SW480 (cell line): ENCODE results near the gene SLAIN1.
"Not testable (repeated sequence)": the region's sequence is repeated elsewhere in the genome, so short reads cannot be mapped to it uniquely, and the experiment has no call there.

Experiments used
- DNase-seq: peaks from one replicate; pipeline ENCODE4 v3.0.0-alpha.2; 2016; ENCODE audit warnings: low spot score

Gene SLAIN1

DNA sequence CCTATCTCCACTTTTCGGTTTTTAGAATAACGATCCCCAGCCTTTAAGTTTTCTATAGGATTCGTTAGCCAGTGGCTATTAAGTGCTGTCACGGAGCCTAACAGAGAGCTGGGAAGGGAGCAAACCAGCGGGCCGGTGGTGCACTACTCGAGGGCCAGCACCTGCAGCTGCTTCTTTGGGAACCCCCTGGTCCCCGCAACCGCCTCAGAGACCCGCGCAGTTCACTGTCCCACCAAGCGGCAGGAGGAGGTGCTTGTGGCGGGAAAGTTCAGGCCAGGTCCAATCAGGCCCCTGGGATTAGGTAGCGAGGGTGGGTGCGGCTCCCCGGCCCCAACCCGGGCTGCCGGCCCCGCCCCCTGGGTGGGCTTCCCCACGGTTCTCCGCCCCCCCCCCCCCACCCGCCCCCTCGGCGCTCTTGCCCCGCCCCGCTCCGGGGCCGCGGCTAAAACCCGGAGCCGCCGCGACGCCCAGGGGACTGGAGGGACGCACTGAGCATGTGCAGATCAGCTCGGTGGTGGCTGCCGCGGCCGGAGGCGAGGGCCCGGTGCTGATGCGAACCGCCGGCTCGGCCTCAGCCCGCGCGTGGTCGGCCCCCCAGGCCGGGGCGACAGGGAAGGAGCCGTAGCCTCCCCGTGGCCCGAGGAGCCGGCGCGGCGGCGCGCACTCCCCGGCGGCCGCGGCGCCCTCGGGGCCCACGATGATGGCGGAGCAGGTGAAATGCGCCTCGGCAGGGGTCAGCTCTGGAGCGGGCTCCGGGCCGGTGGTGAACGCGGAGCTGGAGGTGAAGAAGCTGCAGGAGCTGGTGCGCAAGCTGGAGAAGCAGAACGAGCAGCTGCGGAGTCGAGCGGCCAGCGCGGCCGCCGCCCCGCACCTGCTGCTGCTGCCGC, at the start of gene SLAIN1:
Gene SLAIN1 (plus strand): TSS at position 471 of the 887 bp plus-strand sequence. CDS start 227 bp downstream, at position 698.
- peak; percentile 69 for DNase-seq

DNA sequence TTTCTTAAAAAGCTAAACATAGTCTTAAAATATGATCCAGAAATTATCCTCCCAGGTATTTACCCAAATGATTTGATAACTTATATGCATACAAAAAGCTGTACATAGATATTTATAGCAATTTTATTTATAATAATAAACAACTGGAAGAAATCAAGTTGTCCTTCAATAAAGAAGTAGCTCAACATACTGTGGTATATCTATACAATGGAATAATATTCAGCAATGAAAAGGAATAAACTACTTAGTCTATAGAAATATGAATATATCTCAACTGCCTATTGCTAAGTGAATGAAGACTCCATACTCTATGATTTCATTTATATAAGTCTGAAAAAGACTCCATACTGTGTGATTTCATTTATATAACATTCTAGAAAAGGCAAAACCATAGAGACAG, 47.1 kb upstream of the SLAIN1 start:
- no peak for DNase-seq

DNA sequence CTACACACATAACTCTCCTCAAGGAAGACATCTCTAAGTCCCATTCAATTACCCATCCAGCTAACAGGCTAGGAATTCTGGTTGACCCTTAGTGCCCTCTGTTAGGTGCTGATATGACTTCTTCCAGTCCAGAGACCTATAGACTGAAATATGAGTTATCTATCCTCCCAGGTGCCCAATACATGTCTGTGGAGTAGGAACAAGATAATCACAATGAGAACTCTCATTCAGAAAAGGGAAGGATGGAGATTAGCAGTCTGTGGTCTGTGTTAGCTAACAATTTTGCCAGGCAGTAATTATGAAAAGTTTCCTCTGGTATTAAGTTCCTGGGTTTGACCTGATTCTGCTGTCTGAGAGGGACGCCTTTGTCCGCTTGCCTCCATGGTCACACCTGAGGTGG, 44.2 kb upstream of the SLAIN1 start:
- DNase-seq: no peak

DNA sequence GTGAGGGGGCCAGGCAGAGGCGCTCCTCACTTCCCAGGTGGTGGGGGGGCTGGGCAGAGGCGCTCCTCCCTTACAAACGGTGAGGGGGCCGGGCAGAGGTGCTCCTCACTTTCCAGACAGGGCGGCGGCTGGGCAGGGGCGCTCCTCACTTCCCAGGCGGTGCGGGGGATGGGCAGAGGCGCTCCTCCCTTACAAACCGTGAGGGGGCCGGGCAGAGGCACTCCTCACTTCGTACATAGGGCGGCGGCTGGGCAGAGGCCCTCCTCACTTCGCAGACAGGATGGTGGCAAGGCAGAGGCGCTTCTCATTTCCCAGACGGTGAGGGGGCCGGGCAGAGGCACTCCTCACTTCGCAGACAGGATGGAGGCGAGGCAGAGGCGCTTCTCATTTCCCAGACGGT, 37.5 kb upstream of the SLAIN1 start:
- not testable (repeated sequence) for DNase-seq

DNA sequence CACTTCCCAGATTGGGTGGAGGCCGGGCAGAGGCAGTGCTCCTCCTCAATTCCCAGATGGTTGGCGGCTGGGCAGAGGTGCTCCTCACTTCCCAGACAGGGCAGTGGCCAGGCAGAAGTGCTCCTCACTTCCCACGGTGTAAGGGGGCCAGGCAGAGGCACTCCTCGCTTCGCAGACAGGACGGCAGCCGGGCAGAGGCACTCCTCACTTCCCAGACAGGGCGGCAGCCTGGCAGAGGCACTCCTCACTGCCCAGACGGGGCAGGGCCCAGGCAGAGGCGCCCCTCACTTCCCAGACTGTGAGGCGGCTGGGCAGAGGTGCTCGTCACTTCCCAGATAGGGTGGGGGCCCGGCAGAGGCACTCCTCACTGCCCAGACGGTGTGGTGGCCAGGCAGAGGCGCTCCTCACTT, 36.6 kb upstream of the SLAIN1 start:
- no peak for DNase-seq

DNA sequence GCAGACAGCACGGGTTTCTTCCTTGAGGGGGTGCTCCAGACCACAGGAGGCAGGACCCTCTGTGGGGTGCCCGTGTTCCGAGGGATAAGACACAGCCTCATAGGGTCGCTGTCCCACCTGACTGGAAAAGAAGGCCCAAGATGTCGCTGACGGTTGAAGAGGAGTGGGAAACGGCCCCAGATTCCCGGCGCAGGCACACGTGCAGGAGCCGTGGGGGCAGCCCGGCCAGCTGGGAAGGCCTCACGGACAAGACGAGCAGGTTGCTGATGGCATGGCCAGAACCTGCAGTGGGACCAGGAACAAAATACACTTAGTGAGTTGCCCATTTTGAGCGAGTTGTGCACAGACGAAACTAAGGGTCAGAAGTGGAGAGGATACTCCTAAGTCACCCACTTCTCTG, 35.2 kb upstream of the SLAIN1 start:
- not testable (repeated sequence) for DNase-seq

DNA sequence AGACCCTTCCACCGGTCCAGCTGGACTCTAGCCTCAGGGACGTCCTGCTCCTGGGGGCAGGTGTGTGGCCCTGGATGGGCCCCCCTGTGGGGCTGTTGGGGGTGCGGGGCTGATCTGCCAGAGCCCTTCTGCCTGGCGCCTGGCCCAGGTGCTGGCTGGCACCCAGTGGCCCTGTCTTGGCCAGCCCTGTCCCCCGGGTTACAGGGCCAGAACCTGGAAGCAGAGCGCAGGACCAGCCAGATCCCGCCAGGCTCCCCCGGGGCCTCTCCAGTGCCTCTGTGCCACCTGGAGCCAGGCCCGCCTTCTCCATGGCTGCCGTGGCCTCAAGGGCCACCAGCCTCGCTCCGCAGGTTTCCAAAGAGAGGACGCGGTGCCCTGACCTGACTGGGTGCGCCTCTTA, 34.7 kb upstream of the SLAIN1 start:
- not testable (repeated sequence) for DNase-seq

DNA sequence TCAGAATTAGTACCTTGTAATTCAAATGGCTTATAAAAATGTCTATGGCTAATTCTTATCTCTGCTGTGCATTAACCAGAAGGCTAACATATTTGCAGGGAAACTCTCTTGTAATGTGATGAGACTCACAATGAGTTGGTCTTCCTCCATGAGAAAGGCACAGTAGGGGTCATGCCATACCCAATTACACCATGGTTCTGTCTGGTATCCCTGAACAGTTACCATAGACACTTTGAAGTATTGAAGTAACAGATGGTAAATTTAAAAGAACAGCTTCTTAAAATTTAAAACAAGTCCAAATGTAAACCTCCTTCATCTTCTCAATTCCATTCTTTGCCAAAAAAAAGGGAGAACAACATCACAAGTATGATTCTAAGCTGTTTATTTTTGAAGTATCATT, 22.6 kb upstream of the SLAIN1 start:
- no peak for DNase-seq

DNA sequence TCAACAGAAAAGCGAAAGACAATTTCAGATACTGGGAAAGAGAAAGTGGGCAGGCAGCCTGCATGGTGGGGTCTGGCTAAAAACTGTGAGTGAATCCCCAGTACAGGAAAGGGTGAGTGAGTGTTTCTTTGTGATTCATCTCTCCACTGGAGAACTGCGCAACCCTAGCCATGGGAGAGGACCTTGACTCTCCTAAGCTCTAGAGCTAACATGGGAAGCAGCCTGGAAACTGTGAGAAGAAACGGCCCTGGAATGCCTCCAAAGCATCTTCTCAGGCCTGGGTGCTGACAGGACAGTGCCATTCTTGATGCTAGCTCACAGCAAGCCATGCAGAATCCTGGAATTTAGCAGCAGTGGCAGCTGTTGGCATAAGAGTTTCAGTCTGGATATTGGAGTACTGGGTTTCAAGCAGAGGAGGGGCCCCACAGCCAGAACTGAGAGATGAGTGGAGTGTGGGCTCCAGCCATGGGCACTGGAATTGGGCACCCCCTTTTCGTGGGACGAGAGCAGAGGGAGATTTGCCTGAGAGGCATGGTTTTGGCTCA, 18.7 kb upstream of the SLAIN1 start:
- no peak for DNase-seq

DNA sequence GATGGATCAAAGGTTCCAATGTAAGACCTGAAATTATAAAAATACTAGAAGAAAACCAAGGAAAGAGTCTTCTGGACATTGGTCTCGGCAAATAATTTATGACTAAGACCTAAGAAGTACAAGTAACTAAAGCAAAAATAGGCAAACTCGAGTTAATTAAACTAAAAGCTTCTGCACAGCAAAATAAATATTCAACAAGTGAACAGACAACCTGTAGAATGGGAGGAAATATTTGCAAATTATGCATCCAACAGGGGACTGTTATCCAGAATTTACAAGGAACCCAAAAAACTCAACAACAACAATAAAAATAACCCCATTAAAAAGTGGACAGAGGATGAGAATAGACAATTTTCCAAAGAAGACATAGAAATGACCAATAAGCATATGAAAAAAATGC, 9.7 kb upstream of the SLAIN1 start:
- DNase-seq: no peak

DNA sequence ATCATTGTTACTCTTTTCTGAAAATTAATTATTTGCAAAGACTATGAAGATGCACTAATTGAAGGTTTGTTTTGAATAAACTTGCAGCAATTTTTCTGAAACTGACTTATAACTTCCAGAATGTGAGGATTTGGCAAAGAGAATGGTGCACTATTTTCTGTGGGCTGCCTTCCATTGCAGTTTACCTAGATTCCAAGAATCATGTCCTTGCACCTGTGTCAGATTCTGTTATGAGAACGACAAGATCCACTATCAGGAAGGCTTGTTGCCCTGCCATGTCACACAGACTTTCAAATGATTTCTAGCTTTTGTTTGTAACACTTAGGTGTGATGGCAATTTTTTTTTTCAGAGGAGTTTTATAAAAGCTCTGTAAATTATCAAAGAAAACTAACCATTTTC, 5.6 kb upstream of the SLAIN1 start:
- DNase-seq: no peak

DNA sequence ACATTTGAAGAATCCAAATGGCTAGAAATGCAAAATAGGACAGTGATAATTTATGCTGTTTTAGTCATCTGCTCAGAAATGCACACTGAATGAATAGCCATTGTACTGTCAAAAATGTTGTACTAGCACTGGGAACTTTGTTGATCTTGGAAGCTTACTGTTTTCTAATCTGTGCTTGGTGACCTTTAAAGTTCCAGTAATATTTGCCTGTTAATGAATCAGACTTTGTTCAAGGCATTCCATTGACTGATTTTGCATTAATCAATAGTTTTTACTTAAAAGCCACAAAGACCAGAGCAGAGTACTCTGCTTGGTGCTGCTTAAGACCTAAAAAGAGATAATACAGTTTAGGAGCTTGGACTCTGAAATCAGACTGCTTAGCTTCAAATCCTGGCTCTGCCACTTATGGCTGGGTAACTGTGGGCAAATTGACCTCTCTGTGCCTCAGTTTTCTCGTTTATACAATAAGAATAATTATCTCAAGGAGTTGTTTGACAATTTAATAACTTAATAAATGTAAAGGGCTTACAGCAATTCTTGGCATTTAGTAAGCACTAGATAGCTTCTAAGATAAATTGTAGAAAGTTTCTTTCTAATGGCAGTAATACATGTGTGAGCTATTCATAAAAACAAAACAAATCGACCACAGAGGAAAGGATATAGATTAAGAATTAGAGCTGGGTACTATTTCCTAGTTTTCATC, 4.6 kb upstream of the SLAIN1 start:
- no peak for DNase-seq

DNA sequence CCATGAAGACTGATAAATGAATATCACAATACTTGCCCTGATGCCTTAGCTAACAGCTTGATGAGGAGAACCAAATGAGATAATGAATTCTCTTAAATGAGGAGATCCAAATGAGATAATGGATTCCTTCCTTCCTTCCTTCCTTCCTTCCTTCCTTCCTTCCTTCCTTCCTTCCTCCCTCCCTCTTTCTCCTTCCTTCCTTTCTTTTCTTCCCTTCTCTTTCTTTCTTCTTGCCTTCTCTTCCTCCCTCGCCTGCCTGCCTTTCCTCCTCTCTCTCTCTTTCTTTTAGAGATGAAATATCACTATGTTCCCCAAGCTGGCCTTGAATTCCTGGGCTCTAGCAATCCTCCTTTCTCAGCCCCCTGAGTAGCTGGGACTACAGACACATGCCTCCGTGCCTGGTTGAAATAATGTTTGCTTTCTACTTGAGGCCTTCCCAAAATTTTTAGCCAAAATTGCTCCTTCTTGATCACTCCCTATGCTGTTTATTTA, 4.0 kb upstream of the SLAIN1 start:
- no peak for DNase-seq

DNA sequence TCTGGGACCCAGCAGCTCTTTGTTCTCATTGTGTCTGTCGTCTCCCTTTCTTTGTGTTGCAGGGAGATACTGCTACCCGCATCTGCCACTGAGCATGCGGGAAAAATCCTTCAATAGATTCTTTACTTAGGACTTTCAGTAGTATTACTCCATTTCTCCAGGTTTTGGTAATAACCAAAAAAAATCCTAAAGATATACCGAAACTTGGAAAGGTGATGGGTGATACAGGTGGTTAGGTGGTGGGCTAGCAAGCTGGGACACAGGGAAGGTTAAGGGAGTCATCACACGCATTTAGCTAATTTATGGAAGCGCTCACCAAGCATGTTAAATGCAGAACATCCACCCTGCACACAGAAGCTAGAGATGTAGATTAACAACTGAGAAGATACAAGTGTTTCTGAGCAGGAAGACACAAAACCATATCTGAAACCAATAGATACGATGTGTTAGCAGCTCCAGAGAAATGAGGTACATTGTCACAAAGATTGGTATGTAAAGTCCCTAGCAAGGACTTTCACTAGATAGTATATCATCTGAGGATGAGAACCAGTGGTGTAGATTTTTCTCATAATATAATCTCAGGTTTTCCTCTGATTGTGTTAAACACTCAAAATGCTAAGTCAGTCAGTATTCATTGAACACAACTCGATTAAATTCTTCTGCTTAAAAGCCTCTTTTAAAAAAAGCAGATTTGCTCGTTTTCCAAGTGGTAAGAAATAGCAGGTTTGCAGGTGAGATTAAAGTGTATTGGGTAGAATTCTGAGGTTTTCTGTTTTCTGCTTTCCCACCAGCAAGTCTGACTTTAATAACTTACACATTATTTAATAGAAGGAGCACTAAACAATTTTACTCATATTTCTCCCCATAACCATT, 1.2 kb upstream of the SLAIN1 start:
- peak; percentile 39 for DNase-seq

DNA sequence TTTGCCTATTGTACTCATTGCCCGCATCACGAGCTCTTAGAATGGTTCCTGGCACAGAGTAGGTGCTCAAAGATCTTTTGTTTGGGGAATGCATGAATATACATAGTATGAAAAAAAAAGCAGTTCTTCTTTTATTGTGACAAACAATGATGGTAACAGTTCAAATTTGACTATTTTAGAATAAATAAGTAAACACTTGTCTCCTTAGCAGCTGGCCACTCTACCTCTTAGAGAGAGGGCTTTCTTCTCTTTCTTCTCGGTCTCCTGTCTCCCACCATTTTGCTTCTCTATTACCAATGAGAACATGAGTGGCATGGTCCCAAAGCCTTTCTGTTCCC, 639 bp upstream of the SLAIN1 start:
- no peak for DNase-seq

DNA sequence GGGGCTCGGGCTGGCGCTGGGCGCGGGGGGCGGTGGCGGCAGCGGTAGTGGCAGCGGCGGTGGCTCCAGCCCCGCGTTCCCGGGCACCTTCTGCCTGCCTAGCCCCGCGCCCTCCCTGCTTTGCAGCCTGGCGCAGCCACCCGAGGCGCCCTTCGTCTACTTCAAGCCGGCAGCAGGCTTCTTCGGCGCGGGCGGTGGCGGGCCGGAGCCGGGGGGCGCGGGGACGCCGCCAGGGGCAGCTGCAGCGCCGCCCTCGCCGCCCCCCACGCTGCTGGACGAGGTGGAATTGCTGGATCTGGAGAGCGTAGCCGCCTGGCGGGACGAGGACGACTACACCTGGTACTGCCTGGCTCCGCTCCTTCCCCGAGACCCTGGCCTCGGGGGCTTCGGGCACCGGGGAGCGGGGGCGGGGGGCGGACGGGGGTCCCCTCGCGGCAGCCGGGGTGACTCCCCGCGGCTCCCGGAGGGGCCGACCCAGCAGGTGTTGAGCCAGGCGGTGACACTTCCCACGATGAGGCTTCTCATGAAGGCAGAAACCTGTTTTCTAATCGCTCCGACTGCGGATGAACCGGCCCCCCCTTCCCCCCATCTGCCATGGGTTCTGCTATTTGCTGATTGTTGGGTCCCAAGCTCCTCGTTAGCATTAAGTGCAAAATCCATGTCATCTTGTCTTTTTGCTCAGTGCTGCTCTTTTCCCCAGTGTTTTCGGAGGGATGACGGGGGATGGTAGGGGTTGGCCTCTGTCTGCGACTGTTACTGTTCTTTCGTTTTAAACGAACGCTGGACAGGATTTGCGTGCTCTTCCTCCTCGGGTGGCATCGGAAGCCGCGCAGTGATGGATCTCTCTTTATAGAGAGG, 943 bp downstream of the SLAIN1 start:
- DNase-seq: peak; percentile 36

DNA sequence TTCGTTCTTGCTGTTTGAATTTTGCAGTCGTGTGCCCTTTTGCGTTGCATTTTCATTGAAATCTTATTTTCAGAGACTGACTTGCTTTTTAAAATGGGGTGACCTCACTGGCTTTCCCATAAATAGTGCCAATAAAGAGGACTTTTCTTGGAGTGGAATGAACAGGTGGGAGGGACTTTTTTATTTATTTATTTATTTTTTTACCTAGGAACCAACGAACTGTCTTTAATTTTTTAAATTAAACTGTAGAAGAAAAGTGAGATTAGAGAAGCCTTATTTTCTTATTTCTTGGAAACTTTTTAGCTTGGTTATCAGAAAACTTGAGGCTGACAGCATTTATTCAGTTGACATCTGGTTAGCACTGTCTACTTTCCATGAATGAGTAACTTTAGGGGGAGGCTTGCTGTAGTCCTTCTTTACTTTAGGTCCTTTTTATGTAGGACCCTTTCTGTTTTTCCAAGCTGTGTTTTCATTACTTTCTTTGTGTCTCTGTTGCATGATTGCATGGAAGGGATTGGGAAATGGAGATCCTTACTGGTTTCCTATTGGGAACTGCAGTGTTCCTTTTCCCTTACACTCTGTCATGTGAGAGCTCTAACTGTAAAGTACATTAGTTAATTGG, 1.7 kb downstream of the SLAIN1 start:
- DNase-seq: peak; percentile 2

DNA sequence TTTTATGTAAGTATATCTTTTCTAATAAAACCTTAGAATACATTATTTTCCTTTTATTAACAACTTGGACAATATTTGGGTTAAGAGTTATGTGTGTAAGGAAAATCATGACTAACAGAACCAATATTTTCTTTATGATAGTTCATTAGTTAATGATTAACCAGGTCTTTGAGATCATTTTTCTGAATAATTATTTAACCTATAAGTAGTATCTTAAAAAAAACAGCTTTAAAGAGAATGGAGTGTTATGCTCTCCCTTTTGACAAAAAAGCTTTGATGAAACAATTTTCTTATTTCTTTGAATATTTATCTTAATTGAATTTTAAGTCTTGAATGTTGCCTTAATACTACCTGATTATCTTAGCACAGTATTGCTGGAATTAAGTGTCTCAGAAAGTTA, 3.8 kb downstream of the SLAIN1 start:
- no peak for DNase-seq

DNA sequence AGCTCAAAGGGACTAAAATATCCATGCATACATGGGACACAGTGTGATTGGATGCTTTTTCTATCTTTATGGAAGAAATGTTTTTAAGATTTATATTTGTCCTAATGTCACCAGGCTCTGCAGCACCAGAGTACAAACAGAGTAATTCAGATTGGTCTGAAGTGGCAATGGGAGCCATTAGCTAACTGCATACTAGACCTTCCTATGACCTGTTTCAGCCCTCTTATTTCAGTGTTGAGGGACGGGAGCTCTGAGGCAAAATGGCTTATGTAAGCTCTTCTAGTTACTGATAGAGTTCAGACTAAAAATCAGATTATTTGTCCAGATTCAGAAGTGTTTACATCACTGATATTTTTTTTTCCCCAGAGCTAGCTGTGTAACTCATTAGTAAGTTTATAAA, 4.9 kb downstream of the SLAIN1 start:
- DNase-seq: no peak

DNA sequence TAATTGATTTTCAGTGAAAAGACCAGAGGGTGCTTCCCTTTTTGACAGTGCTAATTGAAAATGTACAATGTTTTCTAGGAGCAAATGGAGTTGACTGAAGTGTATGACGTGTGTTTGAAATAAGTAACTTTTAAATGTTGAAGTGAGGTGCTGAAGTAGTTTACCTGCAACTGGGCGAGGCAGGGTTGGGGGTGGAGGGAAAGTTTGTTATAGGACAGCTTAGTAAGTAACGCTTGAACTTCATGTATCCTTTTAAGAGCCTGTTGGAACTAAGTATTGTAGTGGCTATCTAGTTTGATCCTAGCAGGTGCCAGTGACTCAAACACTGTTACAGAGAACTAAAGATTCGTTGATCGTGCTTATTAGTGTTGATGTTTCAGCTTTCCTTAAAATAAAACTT, 5.9 kb downstream of the SLAIN1 start:
- no peak for DNase-seq
